ENCODE data around the gene DNAAF2. TPM values are rescaled to one million over a fixed set of nuclear protein-coding genes. Genes with fewer than 3 reads are reported as not detected.
A peak's percentile ranks its signal among the peaks of the same experiment; 100 is the strongest.

DNAAF2 gene
- total and polyA plus RNA-seq, 2 of the 13 experiments (the other 11 are each of a cell fraction or from before 2014, with no cell fraction given), result 6.1 to 13.6 TPM

DNA sequence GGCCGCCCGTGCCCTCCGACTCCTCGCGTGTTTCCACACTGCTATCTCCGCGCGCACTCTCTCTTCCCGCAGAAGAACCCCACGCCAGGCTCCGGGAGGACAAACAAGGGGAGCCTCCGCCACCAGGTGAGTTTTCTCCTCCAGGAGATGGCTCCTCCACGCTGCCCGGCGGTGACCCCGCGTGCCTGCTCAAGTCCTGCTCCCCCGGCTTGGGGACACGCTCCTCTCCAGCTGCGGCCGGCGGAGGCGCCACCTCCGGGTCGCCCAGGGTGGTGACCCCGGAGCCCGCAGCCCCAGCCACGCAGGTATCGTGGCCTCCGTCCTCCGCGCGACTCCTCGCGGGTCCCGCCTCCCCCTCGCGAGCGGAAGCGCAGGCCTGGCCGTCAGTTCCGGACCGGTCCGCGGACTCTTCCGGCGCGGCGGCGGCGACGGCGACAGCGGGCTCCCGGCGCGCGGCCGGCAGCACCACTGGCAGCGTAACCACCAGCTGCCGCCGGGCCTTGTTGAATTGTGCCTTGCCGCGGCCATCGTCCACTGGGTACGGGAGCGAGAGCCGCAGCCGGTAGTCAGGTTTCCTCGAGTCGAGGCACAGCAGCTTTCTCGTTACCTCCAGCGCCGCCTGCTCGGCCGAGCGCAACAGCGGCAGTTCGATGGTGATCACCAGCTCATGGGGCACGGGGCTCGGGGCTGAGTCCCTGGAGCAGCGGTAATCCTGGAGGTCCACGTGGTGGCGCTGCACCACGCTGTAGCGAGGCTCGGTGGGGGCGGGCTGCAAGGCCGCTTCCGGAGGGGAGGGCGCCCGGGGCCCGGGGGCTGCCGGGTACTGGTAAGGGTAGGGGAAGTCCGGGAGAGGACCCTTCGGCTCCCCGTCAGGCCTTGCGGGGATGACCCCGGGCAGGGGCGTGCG, 1.2 kb downstream of the DNAAF2 start (continued):
- TF ChIP-seq, protein P1, sequence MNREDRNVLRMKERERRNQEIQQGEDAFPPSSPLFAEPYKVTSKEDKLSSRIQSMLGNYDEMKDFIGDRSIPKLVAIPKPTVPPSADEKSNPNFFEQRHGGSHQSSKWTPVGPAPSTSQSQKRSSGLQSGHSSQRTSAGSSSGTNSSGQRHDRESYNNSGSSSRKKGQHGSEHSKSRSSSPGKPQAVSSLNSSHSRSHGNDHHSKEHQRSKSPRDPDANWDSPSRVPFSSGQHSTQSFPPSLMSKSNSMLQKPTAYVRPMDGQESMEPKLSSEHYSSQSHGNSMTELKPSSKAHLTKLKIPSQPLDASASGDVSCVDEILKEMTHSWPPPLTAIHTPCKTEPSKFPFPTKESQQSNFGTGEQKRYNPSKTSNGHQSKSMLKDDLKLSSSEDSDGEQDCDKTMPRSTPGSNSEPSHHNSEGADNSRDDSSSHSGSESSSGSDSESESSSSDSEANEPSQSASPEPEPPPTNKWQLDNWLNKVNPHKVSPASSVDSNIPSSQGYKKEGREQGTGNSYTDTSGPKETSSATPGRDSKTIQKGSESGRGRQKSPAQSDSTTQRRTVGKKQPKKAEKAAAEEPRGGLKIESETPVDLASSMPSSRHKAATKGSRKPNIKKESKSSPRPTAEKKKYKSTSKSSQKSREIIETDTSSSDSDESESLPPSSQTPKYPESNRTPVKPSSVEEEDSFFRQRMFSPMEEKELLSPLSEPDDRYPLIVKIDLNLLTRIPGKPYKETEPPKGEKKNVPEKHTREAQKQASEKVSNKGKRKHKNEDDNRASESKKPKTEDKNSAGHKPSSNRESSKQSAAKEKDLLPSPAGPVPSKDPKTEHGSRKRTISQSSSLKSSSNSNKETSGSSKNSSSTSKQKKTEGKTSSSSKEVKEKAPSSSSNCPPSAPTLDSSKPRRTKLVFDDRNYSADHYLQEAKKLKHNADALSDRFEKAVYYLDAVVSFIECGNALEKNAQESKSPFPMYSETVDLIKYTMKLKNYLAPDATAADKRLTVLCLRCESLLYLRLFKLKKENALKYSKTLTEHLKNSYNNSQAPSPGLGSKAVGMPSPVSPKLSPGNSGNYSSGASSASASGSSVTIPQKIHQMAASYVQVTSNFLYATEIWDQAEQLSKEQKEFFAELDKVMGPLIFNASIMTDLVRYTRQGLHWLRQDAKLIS (CRISPR knock-in tag; IDR thresholded peaks at IDR 0.05), result no peak
- TF ChIP-seq KLF15 (CRISPR knock-in tag; IDR thresholded peaks at IDR 0.05; ENCODE audit: borderline replicate concordance), result no peak
- TF ChIP-seq ZNF33A (CRISPR knock-in tag; IDR thresholded peaks at IDR 0.05; ENCODE audit: borderline replicate concordance), result no peak
- TF ChIP-seq NFIC (IDR thresholded peaks at IDR 0.05; ENCODE audit: low read length), result no peak
- TF ChIP-seq, protein P2, sequence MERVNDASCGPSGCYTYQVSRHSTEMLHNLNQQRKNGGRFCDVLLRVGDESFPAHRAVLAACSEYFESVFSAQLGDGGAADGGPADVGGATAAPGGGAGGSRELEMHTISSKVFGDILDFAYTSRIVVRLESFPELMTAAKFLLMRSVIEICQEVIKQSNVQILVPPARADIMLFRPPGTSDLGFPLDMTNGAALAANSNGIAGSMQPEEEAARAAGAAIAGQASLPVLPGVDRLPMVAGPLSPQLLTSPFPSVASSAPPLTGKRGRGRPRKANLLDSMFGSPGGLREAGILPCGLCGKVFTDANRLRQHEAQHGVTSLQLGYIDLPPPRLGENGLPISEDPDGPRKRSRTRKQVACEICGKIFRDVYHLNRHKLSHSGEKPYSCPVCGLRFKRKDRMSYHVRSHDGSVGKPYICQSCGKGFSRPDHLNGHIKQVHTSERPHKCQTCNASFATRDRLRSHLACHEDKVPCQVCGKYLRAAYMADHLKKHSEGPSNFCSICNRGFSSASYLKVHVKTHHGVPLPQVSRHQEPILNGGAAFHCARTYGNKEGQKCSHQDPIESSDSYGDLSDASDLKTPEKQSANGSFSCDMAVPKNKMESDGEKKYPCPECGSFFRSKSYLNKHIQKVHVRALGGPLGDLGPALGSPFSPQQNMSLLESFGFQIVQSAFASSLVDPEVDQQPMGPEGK (CRISPR knock-in tag; IDR thresholded peaks at IDR 0.05), result peak; percentile 99
- peak; percentile 77; the same call in 1 of the 2 replicates for TF ChIP-seq GZF1 (CRISPR knock-in tag; IDR thresholded peaks at IDR 0.05)
- no peak for TF ChIP-seq U2AF1 (optimal IDR thresholded peaks at IDR 0.05; ENCODE audit: low read depth, low read length)
- TF ChIP-seq, protein P3, sequence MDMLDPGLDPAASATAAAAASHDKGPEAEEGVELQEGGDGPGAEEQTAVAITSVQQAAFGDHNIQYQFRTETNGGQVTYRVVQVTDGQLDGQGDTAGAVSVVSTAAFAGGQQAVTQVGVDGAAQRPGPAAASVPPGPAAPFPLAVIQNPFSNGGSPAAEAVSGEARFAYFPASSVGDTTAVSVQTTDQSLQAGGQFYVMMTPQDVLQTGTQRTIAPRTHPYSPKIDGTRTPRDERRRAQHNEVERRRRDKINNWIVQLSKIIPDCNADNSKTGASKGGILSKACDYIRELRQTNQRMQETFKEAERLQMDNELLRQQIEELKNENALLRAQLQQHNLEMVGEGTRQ (IDR thresholded peaks at IDR 0.05; ENCODE audit: low read depth, low read length), result no peak
- TF ChIP-seq, protein P3 (CRISPR knock-in tag; IDR thresholded peaks at IDR 0.05; ENCODE audit: borderline replicate concordance), result no peak; the same call in 1 of the 2 replicates
- TF ChIP-seq, protein P4, sequence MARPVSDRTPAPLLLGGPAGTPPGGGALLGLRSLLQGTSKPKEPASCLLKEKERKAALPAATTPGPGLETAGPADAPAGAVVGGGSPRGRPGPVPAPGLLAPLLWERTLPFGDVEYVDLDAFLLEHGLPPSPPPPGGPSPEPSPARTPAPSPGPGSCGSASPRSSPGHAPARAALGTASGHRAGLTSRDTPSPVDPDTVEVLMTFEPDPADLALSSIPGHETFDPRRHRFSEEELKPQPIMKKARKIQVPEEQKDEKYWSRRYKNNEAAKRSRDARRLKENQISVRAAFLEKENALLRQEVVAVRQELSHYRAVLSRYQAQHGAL (CRISPR knock-in tag; IDR thresholded peaks at IDR 0.05; ENCODE audit: not compliant biosample characterization), result no peak
- TF ChIP-seq, protein P5, sequence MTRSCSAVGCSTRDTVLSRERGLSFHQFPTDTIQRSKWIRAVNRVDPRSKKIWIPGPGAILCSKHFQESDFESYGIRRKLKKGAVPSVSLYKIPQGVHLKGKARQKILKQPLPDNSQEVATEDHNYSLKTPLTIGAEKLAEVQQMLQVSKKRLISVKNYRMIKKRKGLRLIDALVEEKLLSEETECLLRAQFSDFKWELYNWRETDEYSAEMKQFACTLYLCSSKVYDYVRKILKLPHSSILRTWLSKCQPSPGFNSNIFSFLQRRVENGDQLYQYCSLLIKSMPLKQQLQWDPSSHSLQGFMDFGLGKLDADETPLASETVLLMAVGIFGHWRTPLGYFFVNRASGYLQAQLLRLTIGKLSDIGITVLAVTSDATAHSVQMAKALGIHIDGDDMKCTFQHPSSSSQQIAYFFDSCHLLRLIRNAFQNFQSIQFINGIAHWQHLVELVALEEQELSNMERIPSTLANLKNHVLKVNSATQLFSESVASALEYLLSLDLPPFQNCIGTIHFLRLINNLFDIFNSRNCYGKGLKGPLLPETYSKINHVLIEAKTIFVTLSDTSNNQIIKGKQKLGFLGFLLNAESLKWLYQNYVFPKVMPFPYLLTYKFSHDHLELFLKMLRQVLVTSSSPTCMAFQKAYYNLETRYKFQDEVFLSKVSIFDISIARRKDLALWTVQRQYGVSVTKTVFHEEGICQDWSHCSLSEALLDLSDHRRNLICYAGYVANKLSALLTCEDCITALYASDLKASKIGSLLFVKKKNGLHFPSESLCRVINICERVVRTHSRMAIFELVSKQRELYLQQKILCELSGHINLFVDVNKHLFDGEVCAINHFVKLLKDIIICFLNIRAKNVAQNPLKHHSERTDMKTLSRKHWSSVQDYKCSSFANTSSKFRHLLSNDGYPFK (CRISPR knock-in tag; IDR thresholded peaks at IDR 0.05; ENCODE audit: borderline replicate concordance), result peak; percentile 61; the same call in 1 of the 2 replicates
- TF ChIP-seq BRCA1 (CRISPR knock-in tag; IDR thresholded peaks at IDR 0.05), result no peak
- TF ChIP-seq MAFF (IDR thresholded peaks at IDR 0.05; ENCODE audit: low read depth, low read length), result no peak
- TF ChIP-seq HHEX (CRISPR knock-in tag; IDR thresholded peaks at IDR 0.05), result peak; percentile 21; the same call in 1 of the 2 replicates
- no peak for TF ChIP-seq ZNF607 (CRISPR knock-in tag; IDR thresholded peaks at IDR 0.05; ENCODE audit: borderline replicate concordance)
